Ascending aorta (tissue), 2 donors: ENCODE measurements around the gene WIPF1. TPM values are rescaled to one million over a fixed set of nuclear protein-coding genes. Genes with fewer than 3 reads are reported as not detected.

Experiments used
- DNase-seq, 2 donors: peaks; one replicate each; pipeline ENCODE4 v3.0.0-alpha.2; 2019; ENCODE audit warnings: low spot score in 2 of 2
- H3K27ac ChIP-seq, 2 donors: fragments of 200-600 bp; sonication (generic); one replicate each; pipeline ENCODE4 v1.5.1; 2016 to 2017; ENCODE audit warnings: mild to moderate bottlenecking in 1 of 2
- H3K27me3 ChIP-seq: fragments of 200-600 bp; sonication (generic); one replicate; pipeline ENCODE4 v1.5.1; 2017
- H3K36me3 ChIP-seq, 2 donors: fragments of 200-600 bp; sonication (generic); one replicate each; pipeline ENCODE4 v1.5.1; 2016
- H3K4me1 ChIP-seq, 2 donors: fragments of 200-600 bp; sonication (generic); one replicate each; pipeline ENCODE4 v1.5.1; 2016 to 2017; ENCODE audit warnings: mild to moderate bottlenecking in 1 of 2
- H3K4me3 ChIP-seq, 2 donors: fragments of 200-600 bp; sonication (generic); one replicate each; pipeline ENCODE4 v1.5.1; 2016 to 2017; ENCODE audit warnings: mild to moderate bottlenecking in 1 of 2
- H3K9me3 ChIP-seq, 2 donors: fragments of 200-600 bp; sonication (generic); one replicate each; pipeline ENCODE4 v1.5.1; 2016
- intact Hi-C: fragments of 100-400 bp; cut with DNase I; formaldehyde crosslinking; loops from one replicate; pipeline ENCODE4 v1.15.1; 2023
- total RNA-seq: library from RNA; depleted of rRNA; stranded (reverse); fragments of >200 nt; gene quantifications from one replicate; pipeline ENCODE4 v1.1.0, GENCODE V29; 2016
- TF ChIP-seq, protein P1 (sequence below), 3 experiments: fragments of 200-600 bp in 2 of 3; fragments of 450-650 bp in 1 of 3; sonication (generic) in 2 of 3; IDR thresholded peaks; one replicate each; pipeline ENCODE4 v1.5.1; 2016 to 2019; ENCODE audit warnings: antibody characterized with exemption in 3 of 3, mild to moderate bottlenecking in 1 of 3, moderate library complexity in 1 of 3

Gene WIPF1
- total RNA-seq, 1 donor from 2014 or later = 26.1 TPM

DNA sequence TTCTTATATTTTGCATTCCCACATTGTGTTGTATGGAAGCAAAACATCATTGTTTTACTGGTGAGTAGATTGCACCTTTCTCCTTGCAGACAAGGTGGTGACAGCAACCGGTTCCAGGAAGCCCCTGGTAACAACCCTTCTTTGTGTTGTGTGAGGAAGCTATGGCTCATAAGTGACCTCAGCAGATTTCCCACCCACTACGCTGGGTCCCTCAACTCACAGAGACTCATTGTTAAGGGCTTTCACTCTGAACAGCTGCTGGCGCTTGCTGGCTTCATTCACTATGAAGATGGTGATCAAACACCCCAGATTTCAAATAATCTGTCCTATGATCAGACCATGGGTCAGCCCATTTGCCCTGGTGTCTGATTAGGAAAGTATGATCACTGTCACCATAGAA is 53.4 kb downstream of the WIPF1 start:
- no peaks in the 10 kb centered on the region for H3K36me3 ChIP-seq
- H3K27me3 ChIP-seq = no peaks in the 10 kb centered on the region
- H3K27ac ChIP-seq = no peak overlapping the region
- DNase-seq = no peak
- TF ChIP-seq, protein P1, sequence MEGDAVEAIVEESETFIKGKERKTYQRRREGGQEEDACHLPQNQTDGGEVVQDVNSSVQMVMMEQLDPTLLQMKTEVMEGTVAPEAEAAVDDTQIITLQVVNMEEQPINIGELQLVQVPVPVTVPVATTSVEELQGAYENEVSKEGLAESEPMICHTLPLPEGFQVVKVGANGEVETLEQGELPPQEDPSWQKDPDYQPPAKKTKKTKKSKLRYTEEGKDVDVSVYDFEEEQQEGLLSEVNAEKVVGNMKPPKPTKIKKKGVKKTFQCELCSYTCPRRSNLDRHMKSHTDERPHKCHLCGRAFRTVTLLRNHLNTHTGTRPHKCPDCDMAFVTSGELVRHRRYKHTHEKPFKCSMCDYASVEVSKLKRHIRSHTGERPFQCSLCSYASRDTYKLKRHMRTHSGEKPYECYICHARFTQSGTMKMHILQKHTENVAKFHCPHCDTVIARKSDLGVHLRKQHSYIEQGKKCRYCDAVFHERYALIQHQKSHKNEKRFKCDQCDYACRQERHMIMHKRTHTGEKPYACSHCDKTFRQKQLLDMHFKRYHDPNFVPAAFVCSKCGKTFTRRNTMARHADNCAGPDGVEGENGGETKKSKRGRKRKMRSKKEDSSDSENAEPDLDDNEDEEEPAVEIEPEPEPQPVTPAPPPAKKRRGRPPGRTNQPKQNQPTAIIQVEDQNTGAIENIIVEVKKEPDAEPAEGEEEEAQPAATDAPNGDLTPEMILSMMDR (IDR thresholded peaks at IDR 0.05) = no peak
- no peaks in the 10 kb centered on the region for H3K4me1 ChIP-seq
- intact Hi-C loops = no loop called here
- H3K4me3 ChIP-seq = no peak overlapping the region
- no peaks in the 10 kb centered on the region for H3K9me3 ChIP-seq

DNA sequence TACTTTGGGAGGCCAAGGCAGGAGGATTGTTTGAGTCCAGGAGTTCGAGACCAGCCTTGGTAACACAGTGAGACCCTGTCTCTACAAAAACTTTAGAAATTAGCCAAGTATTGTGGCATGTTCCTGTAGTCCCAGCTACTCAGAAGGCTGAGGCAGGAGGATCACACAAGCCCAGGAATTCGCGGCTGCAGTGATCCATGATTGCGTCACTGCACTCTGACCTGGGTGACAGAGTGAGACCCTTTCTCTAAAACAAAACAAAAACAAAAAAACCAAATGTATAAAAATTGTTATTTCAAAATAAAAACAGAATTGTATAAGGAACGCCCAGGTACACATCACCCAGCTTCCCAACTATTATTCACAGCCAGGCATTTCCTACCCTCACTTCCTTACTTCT is 56.7 kb downstream of the WIPF1 start:
- no peaks in the 10 kb centered on the region for H3K36me3 ChIP-seq
- no peak for DNase-seq
- H3K9me3 ChIP-seq = no peaks in the 10 kb centered on the region
- TF ChIP-seq, protein P1 (IDR thresholded peaks at IDR 0.05) = no peak
- H3K27ac ChIP-seq = no peak overlapping the region
- no peaks in the 10 kb centered on the region for H3K27me3 ChIP-seq
- no peaks in the 10 kb centered on the region for H3K4me1 ChIP-seq
- intact Hi-C loops = no loop called here
- H3K4me3 ChIP-seq = no peak overlapping the region

DNA sequence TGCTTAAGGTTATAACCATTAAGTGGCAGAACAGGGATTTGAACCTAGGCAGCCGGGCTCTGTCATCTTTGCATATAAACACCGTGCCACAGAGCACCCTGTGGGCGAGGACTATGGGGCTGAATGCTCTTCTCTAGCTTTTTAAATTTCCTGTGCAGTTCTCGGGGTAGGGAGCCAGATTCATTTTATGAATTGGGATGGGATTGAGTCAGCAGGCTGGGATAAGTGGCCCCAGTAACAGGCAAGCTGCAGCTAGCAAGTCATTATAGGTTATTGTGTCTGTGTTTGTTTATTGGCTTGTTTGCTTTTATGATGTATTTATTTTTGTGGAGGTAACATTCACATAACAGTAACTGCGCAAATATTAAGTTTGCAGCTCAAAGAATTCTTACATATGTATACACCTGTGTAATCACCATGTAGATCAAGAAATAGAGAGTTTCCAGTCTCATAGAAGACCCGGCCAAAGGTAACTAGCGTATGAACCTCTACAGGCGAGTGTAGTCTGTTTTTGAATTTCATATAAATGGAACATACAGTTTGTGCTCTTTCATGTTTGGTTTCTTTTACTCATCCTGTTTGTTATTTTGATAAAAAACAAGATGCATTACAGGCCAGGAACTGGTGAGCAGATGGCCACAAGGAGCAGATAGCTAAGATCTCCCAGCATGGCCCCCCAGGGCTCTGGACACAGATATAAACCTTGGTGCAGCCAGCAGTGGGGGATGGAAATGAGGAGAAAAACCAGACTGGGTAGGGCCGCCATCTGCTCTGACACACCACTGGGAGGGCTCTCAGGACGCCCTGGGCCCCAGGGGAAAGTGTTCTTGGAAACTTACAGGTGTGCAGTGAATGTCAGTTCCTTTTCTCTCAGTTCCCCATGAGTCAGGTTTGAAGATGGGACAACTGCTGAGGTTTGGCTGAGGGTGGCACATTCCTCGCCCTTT is 61.6 kb downstream of the WIPF1 start:
- intact Hi-C loops = no loop called here
- no peak for DNase-seq
- Histone ChIP-seq H3K36me3 (no peaks in the 10 kb centered on the region), H3K4me1 (no peaks in the 10 kb centered on the region), H3K27ac (no peak overlapping the region), H3K27me3 (no peaks in the 10 kb centered on the region), H3K9me3 (no peaks in the 10 kb centered on the region), H3K4me3 (no peak overlapping the region)
- TF ChIP-seq, protein P1 (IDR thresholded peaks at IDR 0.05) = no peak

DNA sequence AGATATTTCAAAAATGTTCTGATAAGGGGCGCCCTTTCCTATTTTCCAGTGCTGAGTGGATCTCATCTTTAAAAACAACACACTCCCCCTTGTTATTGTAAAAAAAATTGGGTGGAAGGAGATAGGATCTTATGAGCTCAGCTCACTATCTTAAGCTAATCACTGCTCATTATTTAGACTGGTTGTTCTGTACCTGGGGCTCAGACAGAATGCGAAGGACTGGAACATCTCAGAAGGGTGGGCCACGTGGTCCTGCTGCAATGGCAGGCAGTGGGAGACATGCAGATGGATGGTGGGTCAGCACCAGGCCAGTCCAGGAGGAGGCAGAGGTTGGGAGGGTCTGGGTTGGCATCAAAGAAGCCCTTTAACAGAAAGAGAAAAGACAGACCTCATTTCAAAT is 62.5 kb downstream of the WIPF1 start:
- no peaks in the 10 kb centered on the region for H3K36me3 ChIP-seq
- H3K27me3 ChIP-seq = no peaks in the 10 kb centered on the region
- H3K4me1 ChIP-seq = no peaks in the 10 kb centered on the region
- intact Hi-C loops = no loop called here
- no peak overlapping the region for H3K27ac ChIP-seq
- H3K4me3 ChIP-seq = no peak overlapping the region
- TF ChIP-seq, protein P1 (IDR thresholded peaks at IDR 0.05) = no peak
- H3K9me3 ChIP-seq = no peaks in the 10 kb centered on the region
- DNase-seq = no peak

DNA sequence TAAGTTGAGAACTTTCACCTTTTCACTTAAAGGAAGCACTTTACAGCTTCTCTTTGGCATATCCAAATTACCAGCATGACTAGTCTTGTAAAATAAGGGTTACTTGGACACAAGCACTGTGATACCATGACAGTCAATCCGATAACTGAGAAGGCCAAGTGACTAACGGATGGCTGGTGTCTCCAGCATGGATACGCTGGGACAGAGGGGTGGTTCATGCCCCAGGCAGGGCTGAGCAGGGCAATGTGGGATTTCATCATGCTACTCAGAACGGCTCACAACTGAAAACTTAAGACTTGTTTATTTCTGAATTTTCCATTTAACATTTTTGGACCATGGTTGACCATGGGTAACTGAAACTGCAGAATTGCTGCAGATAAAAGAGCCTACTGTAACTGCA is 67.7 kb downstream of the WIPF1 start:
- DNase-seq = no peak
- Histone ChIP-seq H3K36me3 (no peaks in the 10 kb centered on the region), H3K4me1 (no peaks in the 10 kb centered on the region), H3K4me3 (no peak overlapping the region), H3K27me3 (no peaks in the 10 kb centered on the region), H3K27ac (no peak overlapping the region), H3K9me3 (no peaks in the 10 kb centered on the region)
- TF ChIP-seq, protein P1 (IDR thresholded peaks at IDR 0.05) = no peak
- intact Hi-C loops = loop anchor here (10.0 kb wide), 1 partner anchor 65 kb away; no protein-coding TSS in a partner anchor
